ENCODE results near the gene GSG1. TPM values are rescaled to one million over a fixed set of nuclear protein-coding genes. Genes with fewer than 3 reads are reported as not detected.

GSG1 gene
- total and polyA plus RNA-seq, 2 experiments from 2014 or later, result 0.86 to 2.0 TPM

GRCh38 chr12:13133886-13134285 lies 30.4 kb upstream of the GSG1 start:
- Histone ChIP-seq H3K9me2 (ENCODE audit: insufficient read depth) (no peaks in the 10 kb centered on the region), H3K9ac (no peak overlapping the region), H3K36me3 (ENCODE audit: low read depth) (no peaks in the 10 kb centered on the region), H3K27ac (no peak overlapping the region), H3K79me2 (ENCODE audit: insufficient read depth) (no peaks in the 10 kb centered on the region), H3K4me3 (no peak overlapping the region), H3K4me1 (ENCODE audit: insufficient read depth) (peaks cover 37% of the 10 kb centered on the region), H3K4me2 (ENCODE audit: unreplicated experiment) (no peak overlapping the region), H3F3A (ENCODE audit: insufficient read depth) (peaks cover 25% of the 10 kb centered on the region), H3K9me3 (ENCODE audit: low read depth) (no peaks in the 10 kb centered on the region), H2AFZ (no peak overlapping the region), H3K27me3 (replicated peaks; ENCODE audit: insufficient read depth) (no peaks in the 10 kb centered on the region), H4K20me1 (ENCODE audit: insufficient read depth) (no peaks in the 10 kb centered on the region)
- no peak for TF ChIP-seq EZH2 (IDR thresholded peaks at IDR 0.05; ENCODE audit: insufficient read depth, poor library complexity, severe bottlenecking)
- no peak for TF ChIP-seq EZH2phosphoT487 (IDR thresholded peaks at IDR 0.05; ENCODE audit: insufficient read depth, low read depth)
- 96 to 98% methylated on average over 4 of the region's 4 CpGs for WGBS, 2 experiments (ENCODE audit: low coverage in 1 of 2, low lambda C conversion rate in 2 of 2, missing lambda C conversion rate in 2 of 2)
- no peak for DNase-seq
- in situ Hi-C loops (cut with MboI), result no loop called here

DNA sequence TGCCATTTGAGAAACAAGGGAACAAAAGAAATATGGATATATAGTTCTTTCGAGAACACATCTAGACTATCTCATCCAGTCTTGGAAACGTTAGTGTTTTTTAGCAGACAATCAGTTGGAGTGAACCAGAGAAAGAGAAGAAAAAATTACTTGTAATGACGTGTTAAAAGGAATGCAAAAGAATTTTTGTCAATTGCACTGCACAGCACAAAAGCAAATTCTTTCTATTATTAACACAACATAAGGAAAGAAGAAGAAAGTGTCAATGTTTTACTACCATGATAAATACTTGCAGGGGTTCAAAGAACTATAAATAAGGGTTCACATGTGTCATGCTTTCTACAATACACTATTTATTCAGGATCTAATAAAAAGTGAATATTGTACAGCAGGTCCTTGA lies 27.5 kb upstream of the GSG1 start:
- no peak overlapping the region for H3K4me3 ChIP-seq
- H3K79me2 ChIP-seq (ENCODE audit: insufficient read depth), result no peaks in the 10 kb centered on the region
- no peak overlapping the region for H3K9ac ChIP-seq
- peaks cover 23% of the 10 kb centered on the region for H3K4me1 ChIP-seq (ENCODE audit: insufficient read depth)
- DNase-seq, result no peak
- no peaks in the 10 kb centered on the region for H3K27me3 ChIP-seq (replicated peaks; ENCODE audit: insufficient read depth)
- in situ Hi-C loops (cut with MboI), result no loop called here
- TF ChIP-seq EZH2phosphoT487 (IDR thresholded peaks at IDR 0.05; ENCODE audit: insufficient read depth, low read depth) (no peak), EZH2 (IDR thresholded peaks at IDR 0.05; ENCODE audit: insufficient read depth, poor library complexity, severe bottlenecking) (no peak)
- 0 out of 2 replicates have a peak overlapping the region, but pooled peaks have one; percentile 21 for H2AFZ ChIP-seq
- H4K20me1 ChIP-seq (ENCODE audit: insufficient read depth), result no peaks in the 10 kb centered on the region
- H3K36me3 ChIP-seq (ENCODE audit: low read depth), result no peaks in the 10 kb centered on the region
- no peaks in the 10 kb centered on the region for H3K9me2 ChIP-seq (ENCODE audit: insufficient read depth)
- H3F3A ChIP-seq (ENCODE audit: insufficient read depth), result peaks cover 17% of the 10 kb centered on the region; the same call in 1 of the 2 replicates
- no peaks in the 10 kb centered on the region for H3K9me3 ChIP-seq (ENCODE audit: low read depth)
- peak overlapping the region; percentile 8 for H3K4me2 ChIP-seq (ENCODE audit: unreplicated experiment)
- no peak overlapping the region for H3K27ac ChIP-seq
- 48 to 62% methylated on average over 3 of the region's 3 CpGs for WGBS, 2 experiments (ENCODE audit: low coverage in 1 of 2, low lambda C conversion rate in 2 of 2, missing lambda C conversion rate in 2 of 2)

- Histone ChIP-seq H3K4me3 (no peak overlapping the region), H3K4me1 (ENCODE audit: insufficient read depth) (peaks cover 19% of the 10 kb centered on the region), H4K20me1 (ENCODE audit: insufficient read depth) (no peaks in the 10 kb centered on the region), H3K9me3 (ENCODE audit: low read depth) (no peaks in the 10 kb centered on the region), H2AFZ (no peak overlapping the region), H3K4me2 (ENCODE audit: unreplicated experiment) (no peak overlapping the region), H3K79me2 (ENCODE audit: insufficient read depth) (no peaks in the 10 kb centered on the region), H3K9me2 (ENCODE audit: insufficient read depth) (no peaks in the 10 kb centered on the region), H3F3A (ENCODE audit: insufficient read depth) (0 out of 2 replicates have a peak, but pooled peaks cover 9% of the 10 kb centered on the region), H3K27me3 (replicated peaks; ENCODE audit: insufficient read depth) (no peaks in the 10 kb centered on the region), H3K27ac (no peak overlapping the region), H3K36me3 (ENCODE audit: low read depth) (no peaks in the 10 kb centered on the region), H3K9ac (no peak overlapping the region)
- no peak for TF ChIP-seq EZH2phosphoT487 (IDR thresholded peaks at IDR 0.05; ENCODE audit: insufficient read depth, low read depth)
- no peak for DNase-seq
- 90 to 93% methylated on average over 8 of the region's 8 CpGs for WGBS, 2 experiments (ENCODE audit: low coverage in 1 of 2, low lambda C conversion rate in 2 of 2, missing lambda C conversion rate in 2 of 2)
- in situ Hi-C loops (cut with MboI), result no loop called here
Observed at GRCh38 chr12:13128291-13128965, 25.0 kb upstream of the GSG1 start.

DNA sequence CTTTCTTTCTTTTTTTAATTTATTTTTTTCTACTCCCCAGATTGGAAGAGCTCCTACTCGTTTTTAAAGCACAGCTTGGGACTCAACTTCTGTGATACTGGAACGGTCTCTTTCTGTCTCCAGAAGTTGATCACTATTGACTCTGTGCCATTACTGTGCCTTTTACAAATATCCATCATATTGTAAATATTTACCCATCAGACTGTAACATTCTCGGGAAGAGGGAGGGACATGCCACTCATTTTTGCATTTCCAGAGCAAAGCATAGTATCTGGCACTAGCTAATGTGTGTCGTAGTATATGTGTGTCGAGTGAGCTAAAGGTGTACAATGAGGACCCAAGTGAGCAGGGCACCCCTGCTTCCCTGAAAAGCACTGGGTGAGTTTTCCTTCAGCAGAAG lies 24.0 kb upstream of the GSG1 start:
- Histone ChIP-seq H3K4me3 (no peak overlapping the region), H3K4me1 (ENCODE audit: insufficient read depth) (peaks cover 19% of the 10 kb centered on the region), H3K27me3 (replicated peaks; ENCODE audit: insufficient read depth) (no peaks in the 10 kb centered on the region), H3K4me2 (ENCODE audit: unreplicated experiment) (no peak overlapping the region), H3K9me3 (ENCODE audit: low read depth) (no peaks in the 10 kb centered on the region), H3K9ac (no peak overlapping the region), H3K9me2 (ENCODE audit: insufficient read depth) (no peaks in the 10 kb centered on the region), H3K27ac (no peak overlapping the region), H4K20me1 (ENCODE audit: insufficient read depth) (no peaks in the 10 kb centered on the region), H3F3A (ENCODE audit: insufficient read depth) (0 out of 2 replicates have a peak, but pooled peaks cover 9% of the 10 kb centered on the region), H3K79me2 (ENCODE audit: insufficient read depth) (no peaks in the 10 kb centered on the region), H2AFZ (no peak overlapping the region), H3K36me3 (ENCODE audit: low read depth) (no peaks in the 10 kb centered on the region)
- WGBS, 2 experiments (ENCODE audit: low coverage in 1 of 2, low lambda C conversion rate in 2 of 2, missing lambda C conversion rate in 2 of 2), result 68 to 71% methylated on average over 5 of the region's 5 CpGs
- TF ChIP-seq EZH2phosphoT487 (IDR thresholded peaks at IDR 0.05; ENCODE audit: insufficient read depth, low read depth) (no peak), EZH2 (IDR thresholded peaks at IDR 0.05; ENCODE audit: insufficient read depth, poor library complexity, severe bottlenecking) (no peak)
- DNase-seq, result no peak
- in situ Hi-C loops (cut with MboI), result no loop called here

All from GM23248 (cell line).